ENCODE data around the gene MSMO1. TPM values are rescaled to one million over a fixed set of nuclear protein-coding genes. Genes with fewer than 3 reads are reported as not detected.
A peak's percentile ranks its signal among the peaks of the same experiment; 100 is the strongest.

MSMO1 gene
- total RNA-seq, 1 donor: 8.6 TPM

DNA sequence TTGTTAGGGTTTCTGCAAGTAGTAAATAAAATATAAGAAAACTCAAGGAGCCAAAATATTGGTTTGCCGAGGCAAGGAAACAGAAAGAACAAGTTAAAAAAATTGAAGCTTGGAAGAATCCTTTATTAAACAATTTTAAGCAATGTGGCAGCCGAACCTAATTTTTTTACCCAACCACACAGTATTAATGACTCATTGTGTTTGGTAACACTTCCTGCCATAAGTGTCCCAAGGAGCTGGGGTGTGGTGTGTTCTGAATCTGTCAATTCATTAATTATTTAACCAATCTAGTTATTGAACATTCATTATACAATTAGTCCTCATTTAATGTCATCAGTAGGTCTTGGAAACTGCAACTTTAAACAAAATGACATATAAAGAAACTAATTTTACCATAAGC lies 32.0 kb downstream of the MSMO1 start:
- DNase-seq (ENCODE audit: low read depth in 2 of 3, low spot score in 2 of 3): peak in 2 of 3 donors; percentile 3 to 28

GRCh38 chr4:165360041-165360695 lies 32.7 kb downstream of the MSMO1 start:
- DNase-seq (ENCODE audit: low read depth in 2 of 3, low spot score in 2 of 3): no peak

DNA sequence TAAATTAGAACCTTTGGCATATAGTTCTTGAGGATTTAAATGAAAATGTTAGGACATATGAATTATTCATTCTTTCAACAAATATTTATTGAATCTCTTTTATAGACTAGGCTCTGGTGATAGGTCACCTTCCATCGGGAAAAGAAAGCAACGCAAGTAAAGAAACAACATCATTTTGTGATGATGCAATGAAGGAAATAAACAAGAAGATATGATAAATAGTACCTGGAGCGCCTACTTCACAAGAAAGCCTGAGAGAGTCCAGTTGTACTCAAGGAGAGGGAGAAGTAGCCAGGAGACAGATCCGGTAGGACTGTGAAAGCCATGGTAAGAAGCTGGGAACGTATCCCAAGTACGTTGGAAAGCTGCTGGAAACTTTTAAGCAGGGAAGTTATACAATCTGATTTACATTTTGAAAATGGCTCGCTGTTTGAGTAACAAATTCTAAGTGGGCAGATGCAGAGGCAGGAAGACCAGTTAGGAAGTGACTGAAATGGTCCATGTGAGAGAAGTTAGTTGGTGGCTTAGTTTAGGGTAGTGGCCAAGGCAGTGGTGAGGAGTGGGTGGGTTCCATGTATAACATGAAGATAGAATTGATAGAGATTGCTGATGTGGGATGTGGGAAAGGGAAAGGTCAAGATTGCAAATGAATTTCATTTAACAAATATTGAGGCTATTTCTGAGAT lies 33.7 kb downstream of the MSMO1 start:
- no peak for DNase-seq (ENCODE audit: low read depth in 2 of 3, low spot score in 2 of 3)

DNA sequence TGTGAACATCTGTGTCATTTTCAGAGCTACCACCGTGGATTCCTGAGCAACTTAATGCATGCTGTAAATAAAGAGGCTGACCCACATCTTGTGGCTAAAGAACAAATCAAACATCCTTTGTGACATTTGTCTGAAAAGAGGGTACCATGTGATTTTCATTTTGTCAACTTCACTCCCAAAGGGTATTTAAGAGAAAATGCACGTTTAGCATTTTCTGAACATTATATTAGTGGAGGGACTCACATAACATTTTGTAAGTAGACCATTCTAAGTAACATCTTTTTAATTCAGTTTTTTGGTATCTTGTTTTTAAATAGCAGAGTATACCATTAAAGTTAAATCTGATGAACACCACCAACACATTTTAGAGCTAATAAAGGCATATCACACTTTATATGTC lies 34.3 kb downstream of the MSMO1 start:
- no peak for DNase-seq (ENCODE audit: low read depth in 2 of 3, low spot score in 2 of 3)

DNA sequence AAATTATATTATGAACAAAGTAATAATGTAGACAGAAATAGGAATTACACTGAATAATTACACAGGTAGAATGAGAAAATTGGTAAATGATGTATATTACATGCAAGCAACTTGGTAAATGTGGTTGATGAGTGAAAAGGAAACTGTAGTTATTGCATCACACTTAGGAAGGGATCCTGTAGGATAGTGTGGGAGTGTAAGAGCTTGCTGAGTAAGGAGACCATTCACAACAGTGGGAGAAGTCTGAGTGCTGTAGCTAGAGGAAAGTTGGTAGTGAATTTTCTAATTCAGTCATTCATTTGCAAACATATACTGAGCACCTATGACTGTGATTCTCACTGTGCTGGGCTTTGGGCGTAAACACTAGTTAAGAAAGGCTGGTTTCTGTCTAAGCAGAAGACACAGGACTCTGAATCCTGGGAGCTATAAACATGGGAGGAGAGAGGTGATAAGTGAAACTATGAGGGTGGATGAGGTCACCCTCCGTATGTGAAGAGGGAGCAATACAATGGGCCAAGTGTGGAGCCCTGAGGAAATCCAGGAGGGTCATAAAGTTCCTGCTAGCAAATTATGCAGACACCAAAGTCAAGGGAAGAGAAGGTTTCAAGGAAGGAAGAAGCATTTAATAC lies 37.1 kb downstream of the MSMO1 start:
- no peak for DNase-seq (ENCODE audit: low read depth in 2 of 3, low spot score in 2 of 3)

DNA sequence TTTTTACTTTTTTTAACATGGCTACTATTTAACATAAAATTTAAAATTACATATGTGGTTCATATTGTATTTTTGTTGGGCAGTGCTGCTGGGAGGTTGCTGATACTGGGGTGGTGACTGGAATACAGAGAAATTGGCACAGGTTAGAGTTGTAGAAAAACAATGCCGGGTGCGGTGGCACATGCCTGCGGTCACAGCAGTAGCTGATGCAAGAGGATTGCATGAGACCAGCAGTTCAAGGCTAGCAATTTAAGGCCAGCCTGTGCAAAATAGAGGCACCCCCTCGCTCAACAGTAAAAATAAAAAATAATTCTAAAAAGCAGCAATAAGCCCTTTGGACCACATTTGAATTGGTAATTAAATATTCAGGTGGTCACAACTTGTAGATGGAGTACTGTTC lies 39.6 kb downstream of the MSMO1 start:
- DNase-seq (ENCODE audit: low read depth in 2 of 3, low spot score in 2 of 3): no peak

- no peak for DNase-seq (ENCODE audit: low read depth in 2 of 3, low spot score in 2 of 3)
These were observed 40.6 kb downstream of the MSMO1 start for GRCh38 chr4:165368114-165368513.

DNA sequence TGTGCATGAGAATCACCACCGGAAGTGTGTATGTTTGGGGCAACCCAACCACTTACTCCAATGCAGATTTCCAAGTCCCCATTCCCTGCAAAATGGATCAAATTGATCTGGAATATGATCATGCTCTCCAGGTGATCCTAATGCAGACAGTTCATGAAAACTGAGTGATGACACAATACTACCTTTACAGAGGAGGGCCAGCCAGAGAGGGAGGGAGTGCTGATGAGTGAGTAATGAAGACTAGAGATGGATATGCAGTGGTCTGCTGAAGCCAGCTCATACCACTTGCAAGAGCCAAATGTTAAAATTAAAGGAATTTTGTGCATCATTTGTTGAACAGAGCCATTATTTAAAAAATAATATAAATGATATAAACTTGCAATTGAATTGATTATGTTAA lies 41.1 kb downstream of the MSMO1 start:
- DNase-seq (ENCODE audit: low read depth in 2 of 3, low spot score in 2 of 3): no peak

DNA sequence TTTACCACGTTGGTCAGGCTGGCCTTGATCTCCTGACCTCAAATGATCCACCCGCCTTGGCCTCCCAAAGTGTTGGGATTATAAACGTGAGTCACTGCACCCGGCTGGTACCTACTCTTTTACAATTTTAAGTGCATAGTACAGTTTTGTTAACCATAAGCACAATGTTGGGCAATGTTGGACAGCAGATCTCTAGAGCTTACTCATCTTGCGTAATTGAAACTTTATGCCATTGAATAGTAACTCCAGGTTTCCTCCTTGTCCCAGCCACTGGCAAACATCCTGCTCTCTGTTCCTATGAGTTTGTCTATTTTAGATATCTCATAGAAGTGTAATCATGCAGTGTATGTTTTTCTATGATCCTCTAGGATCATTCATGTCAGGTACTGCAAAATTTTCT lies 42.1 kb downstream of the MSMO1 start:
- no peak for DNase-seq (ENCODE audit: low read depth in 2 of 3, low spot score in 2 of 3)

- no peak for DNase-seq (ENCODE audit: low read depth in 2 of 3, low spot score in 2 of 3)
These were observed 43.1 kb downstream of the MSMO1 start for GRCh38 chr4:165370530-165370929.

GRCh38 chr4:165375465-165375864 lies 48.0 kb downstream of the MSMO1 start:
- DNase-seq (ENCODE audit: low read depth in 2 of 3, low spot score in 2 of 3): no peak

GRCh38 chr4:165378398-165378744 lies 50.9 kb downstream of the MSMO1 start:
- no peak for DNase-seq (ENCODE audit: low read depth in 2 of 3, low spot score in 2 of 3)

DNA sequence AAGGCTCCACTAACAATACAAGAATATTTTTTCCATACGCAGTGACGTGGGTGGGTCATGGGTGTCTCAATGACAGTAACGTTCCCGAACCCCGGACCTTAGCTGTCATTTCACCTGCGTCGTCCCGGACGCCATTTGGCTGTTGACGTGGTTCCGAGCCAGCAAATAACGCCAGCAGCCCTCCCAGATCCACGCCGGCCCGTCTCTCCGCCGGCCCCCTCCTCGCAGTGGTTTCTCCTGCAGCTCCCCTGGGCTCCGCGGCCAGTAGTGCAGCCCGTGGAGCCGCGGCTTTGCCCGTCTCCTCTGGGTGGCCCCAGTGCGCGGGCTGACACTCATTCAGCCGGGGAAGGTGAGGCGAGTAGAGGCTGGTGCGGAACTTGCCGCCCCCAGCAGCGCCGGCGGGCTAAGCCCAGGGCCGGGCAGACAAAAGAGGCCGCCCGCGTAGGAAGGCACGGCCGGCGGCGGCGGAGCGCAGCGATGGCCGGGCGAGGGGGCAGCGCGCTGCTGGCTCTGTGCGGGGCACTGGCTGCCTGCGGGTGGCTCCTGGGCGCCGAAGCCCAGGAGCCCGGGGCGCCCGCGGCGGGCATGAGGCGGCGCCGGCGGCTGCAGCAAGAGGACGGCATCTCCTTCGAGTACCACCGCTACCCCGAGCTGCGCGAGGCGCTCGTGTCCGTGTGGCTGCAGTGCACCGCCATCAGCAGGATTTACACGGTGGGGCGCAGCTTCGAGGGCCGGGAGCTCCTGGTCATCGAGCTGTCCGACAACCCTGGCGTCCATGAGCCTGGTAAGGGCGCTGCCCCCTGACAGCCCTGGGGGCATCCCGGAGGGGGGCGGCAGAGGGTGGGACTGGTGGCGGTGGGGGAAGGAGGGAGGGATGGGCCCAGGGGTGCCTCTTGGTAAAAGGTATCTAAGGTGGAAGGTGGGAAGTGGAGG lies 51.5 kb downstream of the MSMO1 start, which contains the start of gene CPE:
CPE (plus strand) TSS at position 264 of the 933 bp plus-strand sequence; CDS start at position 478, 214 bp downstream.
- DNase-seq (ENCODE audit: low read depth in 2 of 3, low spot score in 2 of 3): peak; percentile 9 to 90 (median 84)

DNA sequence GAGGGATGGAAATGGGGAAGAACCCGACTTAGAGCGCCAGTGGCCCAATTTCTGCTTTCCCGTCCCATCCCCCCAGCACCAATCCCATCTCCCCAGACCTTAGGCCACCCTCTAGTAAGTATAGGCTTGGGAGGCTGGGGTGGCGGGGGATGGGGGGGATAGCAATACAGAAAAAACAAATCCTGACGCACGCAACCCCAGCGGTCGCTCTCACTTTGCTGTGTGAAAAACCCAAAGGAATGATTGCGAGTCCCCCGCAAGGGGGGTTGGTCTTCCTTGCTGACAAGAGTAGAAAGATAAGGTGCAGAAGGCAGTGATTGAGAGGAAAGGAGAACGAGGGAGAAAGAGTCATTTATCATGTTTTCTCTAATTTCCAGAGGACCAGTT lies 52.2 kb downstream of the MSMO1 start:
- no peak for DNase-seq (ENCODE audit: low read depth in 2 of 3, low spot score in 2 of 3)

GRCh38 chr4:165380805-165381204 lies 53.3 kb downstream of the MSMO1 start:
- no peak for DNase-seq (ENCODE audit: low read depth in 2 of 3, low spot score in 2 of 3)

- no peak for DNase-seq (ENCODE audit: low read depth in 2 of 3, low spot score in 2 of 3)
These were observed 54.4 kb downstream of the MSMO1 start for GRCh38 chr4:165381821-165382373.

DNA sequence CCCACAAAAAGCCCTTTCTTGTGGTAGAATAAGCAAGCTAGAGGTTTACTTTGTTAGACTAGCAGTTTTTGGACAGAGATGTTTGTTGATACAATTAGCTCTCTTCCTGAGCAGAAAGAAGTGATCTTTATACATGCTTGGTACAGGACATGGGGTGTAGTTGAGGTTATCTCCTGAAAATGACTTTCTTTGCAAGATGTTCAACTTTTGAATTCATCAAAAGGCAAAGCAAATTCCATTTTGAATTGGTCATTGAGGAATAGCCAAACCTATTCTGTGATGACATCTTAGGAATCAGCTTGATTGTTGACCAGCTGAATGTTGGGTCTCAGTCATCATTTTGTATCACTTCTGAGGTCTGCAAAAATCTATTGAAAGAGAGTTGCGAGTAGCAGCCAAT lies 55.2 kb downstream of the MSMO1 start:
- DNase-seq (ENCODE audit: low read depth in 2 of 3, low spot score in 2 of 3): no peak

DNA sequence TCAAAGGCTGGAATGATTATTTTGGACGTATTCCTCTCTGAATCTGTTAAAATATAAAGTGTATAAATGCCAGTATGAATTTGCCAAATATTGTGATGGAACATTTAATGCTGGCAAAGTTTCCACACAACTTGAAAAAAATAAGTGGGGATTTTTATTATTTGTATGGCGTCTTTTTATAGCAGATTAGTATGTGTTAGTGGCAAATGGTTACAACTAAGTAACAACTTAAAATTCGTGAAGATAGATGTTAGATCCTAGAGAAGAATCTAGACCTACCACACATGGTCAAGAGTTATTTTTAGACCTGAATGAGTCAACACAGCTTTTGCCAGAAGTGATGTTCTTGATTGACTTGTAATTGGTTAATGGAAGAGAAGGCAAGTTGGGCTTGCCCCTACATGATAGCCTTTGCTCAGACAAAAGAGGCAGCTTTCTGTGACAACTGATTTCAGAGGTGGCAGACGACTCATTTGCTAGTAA lies 56.2 kb downstream of the MSMO1 start:
- DNase-seq (ENCODE audit: low read depth in 2 of 3, low spot score in 2 of 3): no peak

DNA sequence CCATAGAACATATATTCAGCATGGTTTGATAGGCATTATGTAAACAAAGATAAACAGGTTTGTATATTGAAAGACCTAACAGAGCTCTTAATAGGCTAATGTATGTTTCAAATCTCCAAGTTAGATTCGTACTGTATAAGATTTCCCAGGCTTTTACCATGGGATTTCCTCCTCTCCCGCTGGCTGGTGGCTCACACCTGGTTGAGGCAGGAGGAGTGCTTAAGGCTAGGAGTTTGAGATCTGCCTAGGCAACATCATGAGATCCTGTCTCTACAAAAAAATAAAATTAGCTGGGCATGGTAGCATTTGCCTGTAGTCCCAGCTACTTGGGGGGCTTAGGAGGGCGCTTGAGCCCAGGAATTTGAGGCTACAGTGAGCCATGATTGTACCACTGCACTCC lies 56.7 kb downstream of the MSMO1 start:
- no peak for DNase-seq (ENCODE audit: low read depth in 2 of 3, low spot score in 2 of 3)

DNA sequence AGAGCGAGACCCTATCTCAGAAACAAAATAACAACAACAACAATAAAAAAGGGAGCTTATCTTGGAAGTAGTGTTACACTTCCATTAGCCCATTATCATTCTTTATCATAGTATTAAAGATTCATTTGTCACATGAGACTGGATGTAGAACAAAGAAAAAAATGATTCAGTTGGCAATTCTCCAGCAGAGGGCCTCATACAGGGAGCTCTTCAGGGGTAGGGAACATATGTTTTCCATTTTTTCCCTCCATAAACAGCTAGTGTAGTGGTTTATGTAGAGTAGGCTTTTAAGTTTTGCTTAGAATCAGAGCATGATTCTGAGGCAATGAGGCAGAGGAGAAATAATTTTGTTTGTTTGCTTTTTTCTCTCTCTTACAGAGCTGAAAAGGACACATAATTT lies 57.1 kb downstream of the MSMO1 start:
- DNase-seq (ENCODE audit: low read depth in 2 of 3, low spot score in 2 of 3): peak in 1 of 3 donors; percentile 4

- no peak for DNase-seq (ENCODE audit: low read depth in 2 of 3, low spot score in 2 of 3)
These were observed 57.7 kb downstream of the MSMO1 start for GRCh38 chr4:165385126-165385525.

Measured in hematopoietic multipotent progenitor cell (in vitro differentiated cells).